NCI-H2081 treated with DMSO at 0.1 percent for 48 hours (cell line): ENCODE data around the gene CYP20A1.
"Not testable (repeated sequence)": the region's sequence is repeated elsewhere in the genome, so short reads cannot be mapped to it uniquely, and the experiment has no call there.

Source experiments
- DNase-seq: peaks from one replicate; lab custom pipeline; 2025; lab: John Stamatoyannopoulos, UW

CYP20A1 gene

DNA sequence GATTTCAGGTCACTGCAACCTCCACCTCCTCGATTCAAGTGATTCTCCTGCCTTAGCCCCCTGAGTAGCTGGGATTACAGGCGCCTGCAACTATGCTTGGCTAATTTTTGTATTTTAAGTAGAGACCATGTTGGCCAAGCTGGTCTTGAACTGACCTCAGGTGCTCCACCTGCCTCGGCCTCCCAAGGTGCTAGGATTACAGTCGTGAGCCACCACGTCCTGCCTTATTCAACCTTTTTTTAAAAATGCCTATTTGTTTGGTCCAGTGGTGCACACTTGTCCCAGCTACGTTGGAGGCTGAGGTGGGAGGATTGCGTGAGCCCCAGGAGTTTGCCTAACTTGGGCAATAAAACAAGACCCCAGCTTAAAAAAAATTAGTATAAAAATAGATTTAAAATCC is 43.3 kb downstream of the CYP20A1 start:
- DNase-seq: no peak

DNA sequence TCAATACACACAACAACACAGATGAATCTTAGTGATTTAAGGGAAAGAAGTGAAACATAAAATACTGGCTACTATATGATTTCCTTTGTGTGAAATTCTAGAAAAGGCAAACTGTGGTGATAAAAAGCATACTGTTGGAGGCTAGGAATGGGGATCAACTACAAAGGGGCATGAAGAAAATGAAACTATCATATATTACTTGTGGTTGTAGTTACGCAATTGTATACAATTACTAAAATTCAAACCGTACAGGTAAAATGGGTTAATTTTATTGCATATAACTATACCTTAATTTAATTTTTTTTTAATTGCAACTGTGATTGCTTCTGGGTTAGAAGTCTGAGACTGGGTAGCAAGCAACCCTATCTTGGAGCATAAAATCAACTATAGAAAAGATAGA is 47.7 kb downstream of the CYP20A1 start:
- DNase-seq: no peak

DNA sequence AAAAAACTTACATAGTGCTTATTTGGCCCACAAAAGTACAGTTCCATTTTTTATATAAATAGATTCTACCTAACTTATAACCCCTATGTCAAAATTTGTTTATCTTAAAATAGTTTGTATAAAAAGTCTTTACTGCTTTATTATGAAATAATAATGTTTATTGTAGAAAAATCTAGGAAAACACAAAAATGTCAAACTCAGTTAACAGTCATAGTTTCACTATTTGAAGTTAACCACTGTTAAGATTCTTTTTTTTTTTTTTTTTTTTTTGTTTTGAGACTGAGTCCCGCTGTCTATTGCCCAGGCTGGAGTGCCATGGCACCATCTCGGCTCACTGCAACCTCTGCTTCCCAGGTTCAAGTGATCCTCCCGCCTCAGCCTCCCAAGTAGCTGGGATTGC is 62.8 kb downstream of the CYP20A1 start:
- no peak for DNase-seq

DNA sequence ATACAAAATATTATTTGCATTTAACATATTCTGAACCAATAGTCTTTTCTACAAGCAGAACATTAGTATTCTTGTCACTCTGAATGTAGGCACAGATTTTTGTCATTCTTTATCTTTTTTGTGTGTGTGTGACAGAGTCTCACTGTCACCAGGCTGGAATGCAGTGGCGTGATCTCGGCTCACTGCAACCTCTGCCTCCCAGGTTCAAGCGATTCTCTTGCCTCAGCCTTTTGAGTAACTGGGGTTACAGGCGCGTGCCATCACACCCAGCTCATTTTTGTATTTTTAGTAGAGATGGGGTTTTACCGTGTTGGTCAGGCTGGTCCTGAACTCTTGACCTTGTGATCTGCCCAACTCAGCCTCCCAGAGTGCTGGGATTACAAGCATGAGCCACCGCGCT is 63.8 kb downstream of the CYP20A1 start:
- DNase-seq: not testable (repeated sequence)

DNA sequence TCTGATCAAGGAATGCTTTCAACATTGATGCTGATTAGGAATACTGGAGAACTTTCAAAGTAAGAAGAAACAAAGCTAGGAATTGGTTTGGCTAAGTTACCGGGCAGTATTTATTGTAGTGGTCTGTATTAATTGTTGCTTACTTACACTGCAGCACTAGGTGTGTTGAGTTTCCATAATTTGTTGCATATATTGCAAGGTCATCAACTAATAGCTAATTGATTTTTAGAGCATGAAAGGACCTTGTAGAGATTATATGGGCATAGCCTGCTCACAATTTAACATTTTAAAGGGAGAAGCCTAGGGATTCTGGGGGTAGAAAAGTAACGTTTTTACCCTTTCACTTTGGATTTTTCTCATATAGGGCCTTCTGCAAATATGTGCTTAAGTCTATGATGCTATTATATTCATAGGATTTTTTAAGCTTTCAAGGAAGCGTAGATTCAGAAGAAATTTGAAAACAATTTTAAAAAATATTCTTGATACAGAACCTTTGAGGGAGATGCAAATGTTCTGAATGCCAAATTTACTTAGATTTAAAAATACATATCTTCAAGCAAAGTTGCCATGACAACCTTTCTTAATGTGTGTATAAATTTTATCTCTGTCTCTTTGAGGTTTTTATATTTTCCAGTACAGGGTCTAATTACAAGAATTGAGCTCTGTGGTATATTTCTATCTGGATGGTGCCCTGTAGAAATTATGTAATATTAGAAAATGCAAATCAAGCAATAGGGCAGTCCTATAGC is 72.0 kb downstream of the CYP20A1 start:
- no peak for DNase-seq

DNA sequence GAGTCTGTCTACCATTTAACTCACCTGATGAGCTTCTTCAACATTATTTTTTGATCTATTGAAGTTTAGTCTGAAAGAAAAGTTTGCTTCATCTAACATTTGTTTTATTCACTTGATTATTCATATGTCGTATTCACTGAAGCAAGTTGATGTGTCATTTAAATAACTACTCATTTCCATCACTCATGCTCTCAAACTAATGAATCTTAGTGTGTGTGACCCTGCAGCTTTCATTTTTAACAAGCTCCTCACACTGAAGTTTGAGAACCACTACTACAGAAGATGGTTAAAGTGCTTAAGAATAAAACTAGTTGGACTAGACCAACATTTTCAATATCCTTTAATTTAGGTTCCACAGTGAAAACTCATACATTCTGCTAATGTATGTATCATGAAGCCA is 87.5 kb downstream of the CYP20A1 start:
- no peak for DNase-seq

DNA sequence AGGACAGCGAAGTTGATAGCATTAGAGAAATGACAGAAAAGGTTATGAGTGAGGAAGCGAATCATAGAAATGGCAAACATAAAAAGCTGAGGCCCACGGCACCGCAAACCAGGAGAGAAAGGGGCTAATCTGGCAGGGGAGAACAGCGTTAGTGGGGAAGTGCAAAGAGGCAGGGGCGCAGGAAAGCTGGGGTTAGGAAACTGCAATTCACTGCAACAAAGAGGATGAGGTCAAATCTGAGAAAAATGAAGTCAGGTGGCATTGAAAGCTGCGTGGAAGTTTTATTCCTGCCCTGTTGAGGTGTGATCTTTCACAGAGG is 88.7 kb downstream of the CYP20A1 start:
- DNase-seq: no peak

DNA sequence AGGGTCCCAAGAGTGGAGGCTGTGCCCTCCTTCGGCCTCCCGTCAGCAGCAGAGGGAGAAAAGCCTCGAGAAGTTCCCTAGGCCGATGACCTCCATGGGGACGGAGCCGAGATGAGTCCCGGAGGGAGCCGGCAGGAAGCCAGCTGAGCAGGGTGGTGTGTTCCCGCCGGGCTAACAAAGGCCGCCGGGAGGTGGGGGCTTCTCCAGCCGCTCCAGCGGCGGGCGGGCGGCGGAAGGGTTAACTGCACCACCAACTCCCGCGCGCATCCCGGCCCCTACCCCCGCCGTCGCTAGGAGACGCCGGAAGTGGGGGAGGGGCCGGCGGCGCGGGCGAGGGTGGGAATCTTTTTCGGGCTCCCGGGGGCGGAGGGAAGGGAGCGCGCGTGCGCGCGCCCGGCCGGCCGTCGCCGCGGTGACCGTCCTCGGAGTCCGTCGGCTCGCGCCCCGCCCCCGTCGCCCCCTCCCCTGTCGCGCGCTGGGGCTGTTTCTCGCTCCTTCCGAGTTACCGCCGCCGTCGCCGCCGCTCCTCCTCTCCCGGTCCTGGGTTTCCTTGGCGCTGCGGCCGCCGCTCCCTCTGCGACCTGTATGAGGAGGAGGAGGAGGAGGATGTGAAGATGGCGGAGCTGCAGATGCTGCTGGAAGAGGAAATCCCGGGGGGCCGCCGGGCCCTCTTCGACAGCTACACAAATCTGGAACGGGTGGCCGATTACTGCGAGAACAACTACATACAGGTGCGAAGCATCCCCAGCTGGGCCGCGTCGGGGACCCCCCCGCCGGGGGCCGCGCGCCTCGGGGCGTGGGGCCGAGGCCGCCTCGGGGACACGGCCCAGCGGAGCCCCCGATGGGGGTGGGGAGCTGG is 89.3 kb downstream of the CYP20A1 start, which contains the start of gene ABI2:
Gene ABI2, plus strand, starts transcription at position 494 of the 859 bp plus-strand sequence. Its CDS starts 121 bp downstream, at position 615.
- no peak for DNase-seq

DNA sequence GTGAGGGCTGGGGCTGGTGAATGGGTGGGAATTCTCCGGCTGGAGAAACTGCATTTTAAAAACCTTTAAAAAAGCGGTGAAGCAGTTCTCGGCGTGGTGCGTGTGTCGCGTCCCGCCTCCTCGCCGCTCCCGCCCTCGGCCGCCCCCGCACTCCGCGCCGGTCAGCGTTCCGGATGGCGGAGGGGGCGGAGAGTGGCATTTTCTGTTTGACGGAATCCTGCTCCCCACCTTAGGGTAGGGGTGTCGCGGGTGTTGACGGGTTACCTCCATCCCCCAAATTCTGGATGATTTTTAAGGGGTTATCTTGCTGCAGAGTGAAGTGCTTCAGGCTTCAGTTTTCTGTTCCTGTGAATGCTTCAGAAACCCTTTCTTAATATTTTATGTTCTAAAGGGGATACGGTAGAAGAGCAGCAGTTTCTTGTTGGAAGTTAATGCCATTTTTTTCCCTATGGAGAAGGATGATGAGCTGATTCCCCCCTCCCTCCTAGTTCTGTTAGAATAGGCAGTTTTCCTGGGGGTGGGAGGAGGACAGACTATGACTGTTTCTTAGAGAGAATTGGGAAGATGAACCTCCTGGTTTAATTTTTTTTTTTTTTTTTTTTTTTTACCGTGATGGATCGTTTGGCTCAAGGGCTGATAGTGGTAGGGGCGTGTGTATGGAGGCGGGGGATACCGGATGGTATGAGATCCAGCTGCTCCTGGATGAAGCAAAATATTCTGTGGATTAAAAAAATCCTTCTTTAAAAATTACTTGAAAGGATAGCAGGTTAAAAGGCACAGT is 90.1 kb downstream of the CYP20A1 start:
- no peak for DNase-seq

DNA sequence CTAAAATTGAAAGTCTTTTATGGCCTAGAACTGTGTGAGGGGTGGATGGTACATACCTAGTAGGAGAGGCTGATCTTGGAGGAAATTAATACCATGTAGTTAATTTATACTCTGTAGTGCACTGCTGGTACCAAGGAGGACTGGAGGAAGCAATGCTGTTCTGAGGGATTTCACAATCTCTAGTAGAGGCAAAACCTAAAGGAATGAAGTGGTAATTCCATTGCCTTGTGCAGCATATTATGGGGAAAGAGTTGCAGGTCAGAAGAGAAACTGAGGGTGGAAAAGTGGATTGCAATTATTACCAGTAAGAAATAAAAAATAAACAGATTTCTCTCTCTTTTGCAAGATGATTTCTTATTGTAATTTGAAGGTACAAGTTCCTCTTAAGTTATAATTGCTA is 91.6 kb downstream of the CYP20A1 start:
- no peak for DNase-seq

DNA sequence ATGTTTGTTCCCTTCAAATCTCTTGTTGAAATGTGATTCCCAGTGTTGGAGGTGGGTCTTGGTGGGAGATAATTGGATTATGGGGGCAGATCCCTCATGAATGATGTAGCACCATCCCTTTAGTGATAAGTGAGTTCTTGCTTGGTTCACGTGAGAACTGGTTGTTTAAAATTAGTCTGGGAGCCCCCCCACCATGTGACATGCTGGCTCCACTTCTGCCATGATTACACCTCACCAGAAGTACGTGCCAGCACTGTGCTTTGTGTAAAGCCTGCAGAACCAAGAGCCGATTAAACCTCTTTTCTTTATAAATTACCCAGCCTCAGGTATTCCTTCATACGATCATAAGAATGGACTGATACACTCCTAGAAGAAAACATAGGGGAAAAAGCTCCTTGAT is 99.5 kb downstream of the CYP20A1 start:
- DNase-seq: no peak

DNA sequence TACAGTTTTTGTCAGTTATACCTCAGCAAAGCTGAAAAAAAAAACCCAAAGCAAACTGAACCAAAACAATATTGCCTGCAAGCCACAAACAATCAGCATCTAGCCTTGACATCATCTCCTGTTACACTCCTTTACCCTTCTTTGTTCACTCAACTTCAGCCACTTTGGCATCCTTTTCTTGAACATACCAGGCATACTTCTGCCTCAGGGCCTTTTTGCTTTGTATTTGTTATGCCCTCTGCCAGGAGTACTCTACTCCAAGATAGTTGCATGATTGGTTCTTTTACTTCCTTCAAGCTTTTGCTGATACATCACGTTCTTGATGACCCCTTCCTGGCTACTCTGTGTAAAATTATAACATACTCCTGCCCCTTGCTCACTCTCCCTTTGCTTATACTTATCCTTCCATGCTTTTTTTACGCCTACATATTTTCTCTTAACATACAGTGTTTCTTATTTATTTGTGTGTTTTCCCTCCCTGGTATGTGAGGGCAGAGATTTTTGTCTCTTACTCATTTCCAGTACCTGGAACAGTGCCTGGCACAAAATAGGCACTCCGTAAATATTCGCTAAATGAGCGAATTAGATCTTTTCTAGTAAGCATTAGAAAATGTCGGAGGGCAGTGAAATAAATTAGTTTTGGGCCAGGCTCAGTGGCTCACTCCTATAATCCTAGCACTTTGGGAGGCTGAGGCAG is 102.1 kb downstream of the CYP20A1 start:
- DNase-seq: no peak

DNA sequence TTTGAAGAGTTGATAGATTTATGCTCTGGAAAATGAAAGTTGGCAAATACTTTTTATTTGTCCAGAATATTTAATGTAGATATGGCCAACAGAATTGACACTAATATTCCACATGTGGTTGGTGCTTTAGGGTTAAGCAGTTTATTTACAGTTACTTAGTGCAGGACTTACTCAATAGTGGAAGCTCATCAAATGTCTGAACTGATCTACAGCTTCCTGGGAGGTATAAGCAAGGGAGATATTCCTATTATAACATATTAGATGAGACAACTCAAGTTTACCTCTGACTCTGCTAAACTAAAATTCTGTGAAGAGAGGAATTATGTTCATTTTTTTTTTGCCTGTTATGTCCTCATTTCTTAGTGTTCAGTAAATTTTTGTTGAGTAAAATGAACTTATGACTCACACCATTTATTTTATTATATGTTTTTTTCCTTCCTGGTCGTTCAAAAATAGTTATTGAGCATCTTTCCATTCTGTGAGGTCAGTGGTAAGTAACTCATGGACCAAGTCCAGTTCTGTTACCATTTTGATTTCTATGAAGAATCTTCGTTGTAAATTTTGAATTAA is 103.0 kb downstream of the CYP20A1 start:
- no peak for DNase-seq

DNA sequence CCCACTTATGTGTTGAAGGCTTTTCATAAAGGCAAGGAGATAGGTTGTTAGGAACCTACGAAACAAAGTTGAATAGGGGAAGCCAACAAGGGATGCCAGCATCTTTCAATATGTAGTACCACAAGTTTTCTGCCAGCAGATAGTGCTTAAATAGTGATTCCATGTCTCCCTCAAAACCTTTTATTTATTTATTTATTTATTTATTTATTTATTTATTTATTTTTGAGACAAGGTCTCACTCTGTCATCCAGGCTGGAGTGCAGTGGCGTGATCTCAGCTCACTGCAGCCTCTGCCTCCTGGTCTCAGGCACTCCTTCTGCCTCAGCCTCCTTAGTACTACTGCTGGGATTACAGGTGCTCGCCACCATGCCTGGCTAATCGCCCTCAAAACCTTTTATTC is 103.6 kb downstream of the CYP20A1 start:
- DNase-seq: not testable (repeated sequence)

DNA sequence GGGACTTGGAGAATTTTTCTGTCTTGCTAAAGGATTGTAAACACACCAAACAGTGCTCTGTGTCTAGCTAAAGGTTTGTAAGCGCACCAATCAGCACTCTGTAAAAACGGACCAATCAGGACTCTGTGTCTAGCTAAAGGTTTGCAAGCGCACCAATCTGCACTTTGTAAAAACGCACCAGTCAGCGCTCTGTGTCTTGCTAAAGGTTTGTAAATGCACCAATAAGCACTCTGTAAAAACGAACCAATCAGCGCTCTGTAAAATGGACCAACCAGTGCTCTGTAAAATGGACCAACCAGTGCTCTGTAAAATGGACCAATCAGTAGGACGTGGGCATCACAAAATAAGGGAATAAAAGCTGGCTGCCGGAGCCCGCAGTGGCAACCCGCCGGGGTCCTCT is 105.8 kb downstream of the CYP20A1 start:
- DNase-seq: no peak

DNA sequence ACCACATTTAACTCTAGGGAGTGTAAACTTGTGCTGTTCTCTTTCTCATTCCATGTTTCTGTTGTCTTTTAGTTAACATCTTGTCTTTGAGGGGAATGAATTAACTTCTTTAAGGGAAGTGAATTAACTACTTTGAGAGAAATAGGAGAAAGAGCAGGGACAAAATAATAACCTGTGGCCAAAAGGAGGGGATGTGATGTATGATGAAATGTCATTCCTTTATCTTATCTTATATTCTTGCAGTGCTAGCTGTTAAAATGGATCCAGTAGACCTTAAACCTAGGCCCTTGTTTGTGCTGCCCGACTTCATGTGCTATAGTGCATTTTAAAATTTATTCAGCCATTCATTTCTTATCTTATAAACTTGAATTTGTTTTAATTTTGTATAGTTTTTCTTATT is 107.8 kb downstream of the CYP20A1 start:
- no peak for DNase-seq

DNA sequence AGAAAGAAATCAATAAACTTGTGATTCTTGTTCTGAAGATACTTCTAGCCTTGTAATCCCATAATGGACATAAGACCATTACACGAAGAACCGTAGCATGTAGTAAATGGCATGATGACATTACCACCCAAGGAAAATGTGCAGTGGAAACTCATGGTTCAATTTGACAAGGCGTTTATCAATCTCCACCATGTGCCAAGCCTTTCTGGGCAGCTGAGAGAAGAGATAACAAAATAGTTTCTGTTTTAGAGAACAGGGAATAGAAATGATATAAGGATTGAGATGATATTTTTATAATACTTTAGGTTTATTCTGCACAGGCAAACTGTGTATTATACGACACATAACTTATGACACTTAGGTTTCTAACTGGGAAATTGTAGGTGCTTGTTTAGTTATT is 108.6 kb downstream of the CYP20A1 start:
- DNase-seq: no peak

DNA sequence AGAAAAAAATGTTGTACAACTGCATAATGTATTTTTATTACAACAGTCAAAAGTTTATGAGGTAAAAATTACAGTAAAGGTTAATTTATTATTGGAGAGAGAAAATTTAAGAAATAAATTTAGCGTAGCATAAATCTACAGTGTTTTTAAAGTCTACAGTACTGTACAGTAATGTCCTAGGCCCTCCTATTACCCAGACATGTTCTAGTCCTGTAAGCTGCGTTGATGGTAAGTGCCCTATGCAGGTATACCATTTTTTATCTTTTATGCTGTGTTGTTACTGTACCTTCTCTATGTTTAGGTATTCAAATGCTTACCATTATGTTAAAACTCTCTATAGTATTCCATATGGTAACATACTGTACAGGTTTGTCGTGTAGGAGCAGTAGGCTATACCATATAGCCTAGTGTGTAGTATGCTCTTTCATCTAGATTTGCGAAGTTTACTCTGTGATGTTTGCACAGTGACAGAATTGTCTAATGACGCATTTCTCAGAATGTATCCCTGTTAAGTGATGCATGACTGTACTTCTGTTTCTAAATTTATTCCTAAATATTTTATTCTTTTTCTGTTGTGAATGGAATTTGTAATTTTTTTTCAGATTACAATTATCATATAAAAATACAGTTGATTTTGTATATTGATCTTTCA is 113.9 kb downstream of the CYP20A1 start:
- DNase-seq: no peak

DNA sequence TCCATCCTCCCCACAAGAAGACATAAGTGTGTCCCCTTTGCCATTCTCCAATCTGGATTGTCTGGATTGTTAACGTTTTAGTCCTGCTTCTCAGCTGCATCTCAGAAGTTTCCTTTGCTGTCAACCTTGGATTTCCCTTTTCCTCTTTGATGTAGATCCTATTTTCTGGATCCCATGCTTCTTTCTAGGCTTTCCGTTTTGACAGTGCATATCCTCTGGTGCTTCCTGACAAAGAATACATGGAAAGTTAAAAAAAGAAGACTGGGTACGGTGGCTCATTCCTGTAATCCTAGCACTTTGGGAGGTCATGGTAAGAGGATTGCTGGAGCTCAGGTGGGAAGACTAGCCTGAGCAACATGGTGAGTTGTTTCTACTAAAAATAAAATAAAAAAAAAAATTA is 116.1 kb downstream of the CYP20A1 start:
- DNase-seq: no peak
